Measurements from ENCODE around the gene XRN2.

XRN2 gene

DNA sequence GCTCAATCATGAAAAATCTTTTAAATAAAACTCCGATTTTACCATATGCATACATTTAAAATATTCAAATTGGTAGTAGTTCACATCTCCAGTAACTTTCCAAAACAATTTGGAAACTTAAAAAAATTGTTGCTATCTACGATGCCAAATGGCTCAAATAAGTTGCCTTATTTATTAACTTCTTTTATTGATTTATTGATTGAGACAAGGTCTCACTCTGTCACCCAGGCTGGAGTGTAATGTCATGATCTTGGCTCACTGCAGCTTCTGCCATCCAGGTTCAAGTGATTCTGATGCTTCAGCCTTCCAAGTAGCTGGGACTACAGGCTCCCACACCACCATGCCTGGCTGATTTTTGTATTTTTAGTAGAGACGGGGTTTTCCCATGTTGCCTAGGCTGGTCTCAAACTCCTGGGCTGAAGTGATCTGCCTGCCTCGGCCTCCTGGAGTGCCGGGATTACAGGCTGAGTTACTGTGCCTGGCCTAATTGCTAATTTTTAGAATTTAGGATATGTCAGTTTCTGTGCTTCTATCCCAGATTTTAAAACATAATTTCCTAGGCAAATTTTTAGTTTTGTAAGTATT is 81.3 kb downstream of the XRN2 start:
- DNase-seq (ENCODE audit: low read depth in 1 of 2, low spot score in 1 of 2): no peak

- no peak for DNase-seq (ENCODE audit: low read depth in 1 of 2, low spot score in 1 of 2)
Observed at GRCh38 chr20:21386111-21386510, 83.0 kb downstream of the XRN2 start.

DNA sequence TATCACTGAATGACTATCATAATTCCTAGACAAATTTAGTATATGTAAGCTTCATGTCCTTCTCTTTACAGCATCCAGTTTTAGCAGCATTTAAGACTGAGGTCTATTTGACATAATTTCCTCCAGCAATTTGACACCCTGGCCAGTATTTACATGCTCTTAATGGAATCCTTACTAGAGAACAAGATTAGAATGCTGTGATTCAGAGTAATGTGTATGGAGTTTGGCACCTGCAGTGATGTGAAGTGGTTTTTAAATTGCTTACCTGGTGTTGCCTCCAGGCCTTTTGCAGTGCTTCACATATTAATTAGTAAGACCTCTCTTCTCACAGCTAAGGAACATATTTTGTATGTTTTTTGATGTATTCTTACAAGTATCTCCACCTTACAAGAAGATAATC is 84.4 kb downstream of the XRN2 start:
- no peak for DNase-seq (ENCODE audit: low read depth in 1 of 2, low spot score in 1 of 2)

GRCh38 chr20:21388566-21388965 is 85.4 kb downstream of the XRN2 start:
- no peak for DNase-seq (ENCODE audit: low read depth in 1 of 2, low spot score in 1 of 2)

DNA sequence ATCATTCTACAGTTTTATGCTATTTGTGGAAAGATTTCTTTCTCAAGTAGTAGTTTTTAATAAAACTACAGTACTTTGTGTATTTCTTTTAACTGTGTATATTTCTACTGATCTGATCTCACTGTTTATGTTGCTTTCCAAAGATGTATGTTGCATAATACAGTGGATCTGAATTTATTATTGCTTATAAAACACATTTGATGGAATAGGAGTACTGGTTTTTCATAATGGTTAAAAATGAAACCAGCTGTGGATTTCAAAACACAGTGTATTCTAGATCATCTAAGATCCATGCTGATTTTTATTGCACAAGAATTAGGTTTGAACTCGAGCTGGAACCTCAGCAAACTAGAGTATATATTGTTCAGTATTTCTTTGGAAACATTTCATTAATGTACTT is 86.2 kb downstream of the XRN2 start:
- no peak for DNase-seq (ENCODE audit: low read depth in 1 of 2, low spot score in 1 of 2)

- DNase-seq (ENCODE audit: low read depth in 1 of 2, low spot score in 1 of 2): no peak
Observed at GRCh38 chr20:21390768-21391167, 87.6 kb downstream of the XRN2 start.

DNA sequence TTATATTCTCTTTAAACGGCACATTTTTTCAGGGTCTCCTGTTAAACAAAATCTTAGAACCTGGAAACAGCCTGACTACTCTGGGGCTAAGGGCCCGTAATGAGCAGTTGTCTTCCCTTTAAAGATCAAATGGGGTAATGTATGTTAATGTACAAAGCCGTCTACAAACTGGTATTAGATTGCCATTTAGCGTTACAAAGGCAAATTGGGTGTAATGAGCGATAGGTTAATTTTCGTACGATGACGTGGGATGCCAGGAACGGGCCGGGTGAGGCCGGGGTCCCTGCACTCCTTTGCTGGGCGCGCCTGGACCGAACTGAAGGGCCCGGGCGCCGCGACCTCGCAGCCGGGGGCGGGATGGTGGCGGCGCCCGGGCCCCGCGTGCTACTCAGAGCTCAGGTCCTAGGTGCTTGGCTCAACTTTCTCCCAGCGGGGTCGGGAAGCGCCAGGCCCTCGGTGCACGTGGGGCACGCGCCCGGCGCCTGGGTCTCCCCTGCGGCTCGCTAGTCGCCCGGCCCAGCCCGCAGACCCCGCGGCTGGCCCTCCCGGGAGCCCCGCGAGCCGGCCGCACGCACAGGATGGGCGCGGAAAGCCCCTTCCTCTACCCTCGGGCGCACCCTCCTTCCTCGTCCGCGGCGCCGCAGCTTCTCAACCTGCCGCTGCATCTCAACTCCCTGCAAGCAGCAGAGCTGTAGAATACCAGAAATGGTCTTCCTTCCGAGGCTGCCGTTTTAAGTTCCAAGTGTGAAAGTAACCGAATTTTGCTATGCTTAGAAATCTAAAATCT is 88.2 kb downstream of the XRN2 start:
- no peak for DNase-seq (ENCODE audit: low read depth in 1 of 2, low spot score in 1 of 2)

- no peak for DNase-seq (ENCODE audit: low read depth in 1 of 2, low spot score in 1 of 2)
Observed at GRCh38 chr20:21391972-21392352, 88.8 kb downstream of the XRN2 start.

- no peak for DNase-seq (ENCODE audit: low read depth in 1 of 2, low spot score in 1 of 2)
Observed at GRCh38 chr20:21393166-21393565, 90.0 kb downstream of the XRN2 start.

GRCh38 chr20:21393816-21394519 is 90.8 kb downstream of the XRN2 start:
- no peak for DNase-seq (ENCODE audit: low read depth in 1 of 2, low spot score in 1 of 2)

- DNase-seq (ENCODE audit: low read depth in 1 of 2, low spot score in 1 of 2): no peak
Observed at GRCh38 chr20:21394551-21394950, 91.4 kb downstream of the XRN2 start.

DNA sequence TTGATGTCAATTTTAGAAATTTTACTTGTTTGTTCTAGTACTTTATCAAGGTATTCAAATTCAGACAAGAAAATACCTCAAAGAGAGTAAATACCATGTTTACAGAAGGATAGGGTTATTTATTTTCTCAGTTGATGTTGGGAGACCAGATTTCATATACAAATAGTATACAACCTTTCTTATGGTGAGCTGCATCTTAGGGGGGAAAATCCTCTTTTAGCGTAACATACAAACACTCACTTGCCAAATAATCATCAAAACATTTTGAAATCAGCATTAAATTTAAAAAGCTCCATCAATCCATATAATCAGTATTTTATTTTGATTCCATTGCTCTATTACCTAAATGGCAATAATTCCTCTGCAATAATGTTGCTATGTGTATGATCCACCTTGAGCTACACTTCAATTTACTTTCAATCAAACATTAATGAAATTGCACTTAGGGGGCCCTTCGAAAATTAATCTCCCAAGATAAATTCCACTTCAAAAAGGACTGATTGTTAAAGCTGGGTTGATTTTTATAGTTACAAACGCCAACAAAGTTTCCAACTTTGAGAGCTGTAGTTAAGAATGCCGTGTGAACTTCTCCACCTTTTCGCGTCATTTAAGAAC is 92.0 kb downstream of the XRN2 start:
- no peak for DNase-seq (ENCODE audit: low read depth in 1 of 2, low spot score in 1 of 2)

DNA sequence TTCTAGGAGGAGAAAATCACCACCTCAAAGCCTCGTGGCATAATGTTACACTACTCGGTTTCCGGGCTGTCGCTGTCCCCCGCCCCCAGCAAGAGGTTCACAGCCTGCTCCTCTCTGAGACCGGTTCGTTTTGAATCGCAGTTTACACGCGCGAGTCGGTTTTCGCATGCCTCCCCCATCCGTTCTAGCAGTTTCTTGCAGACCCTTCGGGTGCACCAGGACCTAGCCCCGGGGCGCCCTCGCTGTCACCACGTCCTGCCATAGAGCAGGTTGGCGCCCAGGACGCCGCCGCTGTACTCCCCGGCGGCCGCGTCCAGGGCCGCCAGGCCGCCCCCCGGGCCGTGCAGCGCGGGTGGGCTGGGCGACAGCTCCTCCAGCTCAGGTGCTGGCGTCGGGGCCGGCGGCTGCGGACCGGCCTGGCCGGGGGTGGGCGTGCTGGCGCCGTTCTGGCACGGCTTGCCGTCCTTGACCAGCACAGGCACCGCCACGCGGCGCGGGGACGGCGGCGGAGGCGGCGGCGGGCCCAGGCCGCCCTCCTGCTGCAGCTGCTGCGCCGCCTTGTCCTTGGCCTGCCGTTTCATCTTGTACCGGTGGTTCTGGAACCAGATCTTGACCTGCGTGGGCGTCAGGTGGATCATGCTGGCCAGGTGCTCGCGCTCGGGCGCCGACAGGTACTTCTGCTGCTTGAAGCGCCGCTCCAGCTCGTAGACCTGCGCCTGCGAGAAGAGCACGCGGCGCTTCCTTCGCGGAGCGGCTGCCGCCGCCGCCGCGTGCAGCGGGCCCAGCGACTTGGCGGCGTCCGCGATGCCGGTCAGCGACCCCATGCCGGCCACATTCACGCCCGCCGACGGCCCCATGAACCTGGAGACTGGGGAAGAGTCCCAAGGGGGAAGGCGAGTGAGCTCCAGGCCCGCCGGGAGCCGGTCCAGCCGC is 92.8 kb downstream of the XRN2 start:
- peak in 1 of 2 donors; percentile 3 for DNase-seq (ENCODE audit: low read depth in 1 of 2, low spot score in 1 of 2)

DNA sequence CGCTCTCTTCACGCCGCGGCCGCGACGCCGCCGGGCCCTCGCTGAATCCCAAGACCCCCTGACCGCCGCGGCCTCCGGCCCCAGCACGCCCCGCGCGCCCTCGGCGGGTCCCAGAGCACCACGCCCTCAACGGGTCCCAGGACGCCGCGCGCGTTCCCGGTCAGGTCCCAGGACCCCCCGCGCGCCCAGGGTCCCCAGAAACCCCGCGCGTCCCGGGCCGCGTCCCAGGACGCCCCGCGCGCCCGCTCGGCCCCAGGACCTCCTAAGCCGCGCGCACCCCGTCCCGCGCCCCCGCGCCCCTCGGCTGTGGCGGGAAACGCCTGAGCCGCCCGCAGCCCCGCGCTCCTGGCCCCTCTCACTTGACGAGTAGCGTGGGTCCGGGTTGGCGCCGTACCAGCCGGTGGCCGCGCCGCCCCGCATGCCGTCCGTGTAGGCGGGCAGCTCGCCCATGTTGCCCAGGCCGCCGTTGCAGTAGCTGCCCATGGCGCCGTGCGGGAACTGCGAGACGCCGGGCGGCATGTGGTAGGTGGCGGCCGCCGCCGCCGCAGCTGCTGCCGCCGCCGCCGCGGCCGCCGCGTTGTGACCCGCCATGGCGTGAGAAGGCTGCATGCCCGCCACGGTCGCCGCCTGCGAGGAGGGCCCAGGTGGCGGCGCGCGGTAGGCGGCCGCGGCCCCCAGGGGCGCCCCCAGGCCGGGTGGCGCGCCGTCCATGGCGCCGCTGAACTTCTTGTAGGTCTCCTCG is 93.6 kb downstream of the XRN2 start:
- no peak for DNase-seq (ENCODE audit: low read depth in 1 of 2, low spot score in 1 of 2)

DNA sequence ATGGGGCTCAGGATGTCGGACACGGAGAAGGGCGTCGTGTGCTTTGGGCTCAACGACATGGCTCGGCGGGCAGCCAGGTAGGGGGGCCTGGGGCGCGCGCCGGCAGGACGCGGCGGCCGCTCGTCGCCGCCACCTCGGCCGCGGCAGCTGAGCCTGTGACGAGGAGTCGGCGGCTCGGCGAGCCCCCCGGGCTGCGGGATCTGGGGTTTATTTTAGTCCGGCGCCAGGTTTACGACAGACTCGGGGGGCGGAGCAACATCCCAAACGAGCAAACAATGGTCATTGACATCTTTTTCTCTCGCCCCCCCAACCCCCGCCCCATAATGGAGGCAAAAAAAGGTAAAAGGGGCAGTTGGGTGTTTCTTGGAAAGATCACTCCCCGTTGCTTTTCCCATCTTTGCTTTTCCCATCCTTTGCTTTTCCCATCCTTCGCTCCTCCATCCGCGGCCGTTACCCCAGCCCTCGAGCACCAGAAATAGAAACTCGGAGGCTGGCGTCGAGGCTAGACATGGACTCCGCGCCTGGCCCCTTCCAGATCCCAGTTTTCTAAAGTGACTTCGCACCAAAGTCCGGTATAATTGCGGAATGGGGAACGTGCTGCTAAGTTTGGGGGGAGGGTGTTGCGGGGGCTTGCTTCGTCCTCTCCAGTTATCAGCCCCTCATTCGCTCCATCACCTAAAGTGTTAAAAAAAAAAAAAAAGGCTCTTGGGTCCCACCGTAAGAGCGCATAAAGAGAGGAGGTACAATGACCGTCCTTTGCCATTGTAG is 94.4 kb downstream of the XRN2 start, which contains the start of gene NKX2-4:
Gene NKX2-4, minus strand, starts transcription at position 186 of the 768 bp plus-strand sequence. Its CDS starts 127 bp downstream, at position 59.
- DNase-seq (ENCODE audit: low read depth in 1 of 2, low spot score in 1 of 2): no peak

GRCh38 chr20:21398109-21399004 is 95.2 kb downstream of the XRN2 start:
- no peak for DNase-seq (ENCODE audit: low read depth in 1 of 2, low spot score in 1 of 2)

- no peak for DNase-seq (ENCODE audit: low read depth in 1 of 2, low spot score in 1 of 2)
Observed at GRCh38 chr20:21399005-21399475, 95.9 kb downstream of the XRN2 start.

- DNase-seq (ENCODE audit: low read depth in 1 of 2, low spot score in 1 of 2): no peak
Observed at GRCh38 chr20:21411725-21412124, 108.6 kb downstream of the XRN2 start.
